NB4 (cell line): ENCODE results near the gene NEK11.

Source experiments
- CTCF ChIP-seq: IDR thresholded peaks from one replicate; pipeline ENCODE4 v1.5.1; 2012; ENCODE audit warnings: low read depth, low read length
- TF ChIP-seq, protein P1 (sequence below): IDR thresholded peaks from 2 replicates; pipeline ENCODE4 v1.6.1; 2011; ENCODE audit warnings: low read depth, low read length

GRCh38 chr3:131231710-131232389 is 205.2 kb downstream of the NEK11 start:
- TF ChIP-seq CTCF = no peak
- TF ChIP-seq, protein P1, sequence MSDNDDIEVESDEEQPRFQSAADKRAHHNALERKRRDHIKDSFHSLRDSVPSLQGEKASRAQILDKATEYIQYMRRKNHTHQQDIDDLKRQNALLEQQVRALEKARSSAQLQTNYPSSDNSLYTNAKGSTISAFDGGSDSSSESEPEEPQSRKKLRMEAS = no peak
